Testis (tissue), 2 donors: ENCODE data around the gene LAIR2.

Experiments
- CTCF ChIP-seq, 3 experiments: fragments of 450-650 bp in 2 of 3; fragments of 200-600 bp in 1 of 3; sonication (generic) in 1 of 3; IDR thresholded peaks; one replicate each; pipeline ENCODE4 v1.5.1; 2016 to 2019; ENCODE audit warnings: antibody characterized with exemption in 3 of 3, mild to moderate bottlenecking in 2 of 3, moderate library complexity in 1 of 3
- POLR2A ChIP-seq: fragments of 450-650 bp; IDR thresholded peaks from one replicate; pipeline ENCODE4 v1.6.1; 2017; ENCODE audit warnings: antibody characterized with exemption, mild to moderate bottlenecking, moderate library complexity

- no peak for TF ChIP-seq POLR2A
- TF ChIP-seq CTCF (IDR thresholded peaks at IDR 0.05): no peak
These were observed 41.0 kb upstream of the LAIR2 start for GRCh38 chr19:54461613-54462012.
